ENCODE results near the gene ZNF154.
A peak's percentile ranks its signal among the peaks of the same experiment; 100 is the strongest.

The ZNF154 gene

DNA sequence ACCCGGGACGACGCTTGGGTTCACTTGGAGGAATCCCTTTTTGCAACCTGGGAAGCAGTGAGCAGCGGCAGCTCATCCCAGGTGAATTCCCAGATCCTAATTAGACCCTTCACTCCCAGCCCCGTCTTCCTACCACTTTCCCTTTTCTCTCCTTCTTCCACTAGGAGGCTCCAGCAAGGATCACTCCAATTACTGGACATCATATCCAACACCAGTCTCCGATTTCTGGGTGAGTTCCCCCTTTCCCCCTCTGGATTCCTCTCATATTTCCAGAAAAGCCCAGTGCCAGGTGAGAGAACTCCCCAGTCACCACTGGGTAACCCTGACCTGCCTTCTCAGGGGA is 57.4 kb downstream of the ZNF154 start:
- no peak for DNase-seq (ENCODE audit: low read depth)
- no peak overlapping the region for H3K4me3 ChIP-seq (ENCODE audit: control insufficient read depth, low read depth, low read length)

GRCh38 chr19:57648331-57649003 is 60.5 kb downstream of the ZNF154 start:
- no peak overlapping the region for H3K4me3 ChIP-seq (ENCODE audit: control insufficient read depth, low read depth, low read length)
- DNase-seq (ENCODE audit: low read depth): no peak
- TF ChIP-seq, protein P1, sequence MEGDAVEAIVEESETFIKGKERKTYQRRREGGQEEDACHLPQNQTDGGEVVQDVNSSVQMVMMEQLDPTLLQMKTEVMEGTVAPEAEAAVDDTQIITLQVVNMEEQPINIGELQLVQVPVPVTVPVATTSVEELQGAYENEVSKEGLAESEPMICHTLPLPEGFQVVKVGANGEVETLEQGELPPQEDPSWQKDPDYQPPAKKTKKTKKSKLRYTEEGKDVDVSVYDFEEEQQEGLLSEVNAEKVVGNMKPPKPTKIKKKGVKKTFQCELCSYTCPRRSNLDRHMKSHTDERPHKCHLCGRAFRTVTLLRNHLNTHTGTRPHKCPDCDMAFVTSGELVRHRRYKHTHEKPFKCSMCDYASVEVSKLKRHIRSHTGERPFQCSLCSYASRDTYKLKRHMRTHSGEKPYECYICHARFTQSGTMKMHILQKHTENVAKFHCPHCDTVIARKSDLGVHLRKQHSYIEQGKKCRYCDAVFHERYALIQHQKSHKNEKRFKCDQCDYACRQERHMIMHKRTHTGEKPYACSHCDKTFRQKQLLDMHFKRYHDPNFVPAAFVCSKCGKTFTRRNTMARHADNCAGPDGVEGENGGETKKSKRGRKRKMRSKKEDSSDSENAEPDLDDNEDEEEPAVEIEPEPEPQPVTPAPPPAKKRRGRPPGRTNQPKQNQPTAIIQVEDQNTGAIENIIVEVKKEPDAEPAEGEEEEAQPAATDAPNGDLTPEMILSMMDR (IDR thresholded peaks at IDR 0.05; ENCODE audit: control insufficient read depth, insufficient read depth, low read depth, low read length, missing control alignments): no peak

More for the DNA sequence above, 57.4 kb downstream of the ZNF154 start:
- TF ChIP-seq, protein P1 (IDR thresholded peaks at IDR 0.05; ENCODE audit: control insufficient read depth, insufficient read depth, low read depth, low read length, missing control alignments): peak; percentile 11
